Peyer's patch (tissue), 4 donors: ENCODE measurements around the gene TOMM70. TPM values are rescaled to one million over a fixed set of nuclear protein-coding genes. Genes with fewer than 3 reads are reported as not detected.
"Not testable (repeated sequence)": the region's sequence is repeated elsewhere in the genome, so short reads cannot be mapped to it uniquely, and the experiment has no call there.

Experiments used
- DNase-seq, 3 donors: peaks; one replicate each; pipeline ENCODE4 v3.0.0-alpha.2; 2017 to 2019
- H3K27ac ChIP-seq, 4 donors: fragments of 200-600 bp; sonication (generic); one replicate each; pipeline ENCODE4 v1.5.1; 2016 to 2019
- H3K27me3 ChIP-seq, 2 donors: fragments of 200-600 bp; sonication (generic); one replicate each; pipeline ENCODE4 v1.5.1; 2019
- H3K36me3 ChIP-seq, 3 donors: fragments of 200-600 bp; sonication (generic); one replicate each; pipeline ENCODE4 v1.5.1; 2016 to 2019
- H3K4me1 ChIP-seq, 4 donors: fragments of 200-600 bp; sonication (generic); one replicate each; pipeline ENCODE4 v1.5.1; 2016 to 2019
- H3K4me3 ChIP-seq, 4 donors: fragments of 200-600 bp; sonication (generic); 1 replicate in 3 of 4; 2 replicates in 1 of 4; pipeline ENCODE4 v1.5.1; 2016 to 2019; ENCODE audit warnings: mild to moderate bottlenecking in 1 of 4
- H3K9me3 ChIP-seq, 4 donors: fragments of 200-600 bp; sonication (generic); one replicate each; pipeline ENCODE4 v1.5.1; 2016 to 2019; ENCODE audit warnings: mild to moderate bottlenecking in 1 of 4
- POLR2A ChIP-seq, 2 donors: fragments of 450-650 bp; IDR thresholded peaks; one replicate each; pipeline ENCODE4 v1.5.1; 2017; ENCODE audit warnings: antibody characterized with exemption in 2 of 2, mild to moderate bottlenecking in 2 of 2, moderate library complexity in 2 of 2
- total RNA-seq, 4 donors: library from RNA; depleted of rRNA; stranded (reverse); fragments of >200 nt; gene quantifications; one replicate each; pipeline ENCODE4 v1.1.0, GENCODE V29; 2016
- TF ChIP-seq, protein P1 (sequence below), 6 experiments: fragments of 450-650 bp in 4 of 6; fragments of 200-600 bp in 2 of 6; sonication (generic) in 1 of 6; IDR thresholded peaks; one replicate each; pipeline ENCODE4 v1.5.1; 2017 to 2019; ENCODE audit warnings: antibody characterized with exemption in 6 of 6, mild to moderate bottlenecking in 3 of 6, moderate library complexity in 1 of 6

Gene TOMM70
- total RNA-seq, 4 donors from 2014 or later = 25.0 to 34.2 (median 32.4) TPM

DNA sequence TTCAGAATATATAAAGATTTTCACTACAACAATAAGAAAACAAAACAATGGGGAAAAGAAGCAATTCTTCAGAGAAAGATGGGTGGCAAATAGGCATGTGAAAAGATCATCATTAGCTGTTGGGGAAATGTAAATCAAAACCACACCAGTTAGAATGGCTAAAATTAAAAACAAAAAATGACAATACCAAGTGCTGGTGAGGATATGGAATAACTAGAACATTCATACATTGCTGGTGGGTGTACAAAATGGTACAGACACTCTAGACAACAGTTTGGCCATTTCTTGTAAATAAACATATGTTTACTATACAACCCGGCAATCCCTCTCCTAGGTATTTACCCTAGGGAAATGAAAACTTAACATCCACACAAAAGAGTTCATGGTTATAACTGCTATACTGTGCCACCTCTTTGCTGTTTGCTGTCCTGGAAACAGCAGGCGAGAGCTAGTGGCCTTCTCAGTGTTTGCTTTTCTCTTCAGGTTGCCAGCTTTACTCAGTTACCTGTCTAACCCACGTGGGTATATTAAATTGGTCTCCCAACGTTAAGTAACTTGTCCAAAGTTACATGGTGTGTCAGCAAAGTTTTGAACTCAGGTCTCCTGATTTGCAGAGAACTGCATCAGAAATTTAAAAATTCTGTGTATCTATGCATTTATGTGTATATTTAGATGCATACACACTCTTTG lies 70.9 kb downstream of the TOMM70 start:
- Histone ChIP-seq H3K27ac (no peak overlapping the region), H3K27me3 (no peaks in the 10 kb centered on the region), H3K9me3 (no peaks in the 10 kb centered on the region), H3K36me3 (peaks cover 0 to 15% (median 0%) of the 10 kb centered on the region in 3 donors), H3K4me1 (no peaks in the 10 kb centered on the region), H3K4me3 (no peak overlapping the region)
- no peak for TF ChIP-seq POLR2A (IDR thresholded peaks at IDR 0.05)
- TF ChIP-seq, protein P1, sequence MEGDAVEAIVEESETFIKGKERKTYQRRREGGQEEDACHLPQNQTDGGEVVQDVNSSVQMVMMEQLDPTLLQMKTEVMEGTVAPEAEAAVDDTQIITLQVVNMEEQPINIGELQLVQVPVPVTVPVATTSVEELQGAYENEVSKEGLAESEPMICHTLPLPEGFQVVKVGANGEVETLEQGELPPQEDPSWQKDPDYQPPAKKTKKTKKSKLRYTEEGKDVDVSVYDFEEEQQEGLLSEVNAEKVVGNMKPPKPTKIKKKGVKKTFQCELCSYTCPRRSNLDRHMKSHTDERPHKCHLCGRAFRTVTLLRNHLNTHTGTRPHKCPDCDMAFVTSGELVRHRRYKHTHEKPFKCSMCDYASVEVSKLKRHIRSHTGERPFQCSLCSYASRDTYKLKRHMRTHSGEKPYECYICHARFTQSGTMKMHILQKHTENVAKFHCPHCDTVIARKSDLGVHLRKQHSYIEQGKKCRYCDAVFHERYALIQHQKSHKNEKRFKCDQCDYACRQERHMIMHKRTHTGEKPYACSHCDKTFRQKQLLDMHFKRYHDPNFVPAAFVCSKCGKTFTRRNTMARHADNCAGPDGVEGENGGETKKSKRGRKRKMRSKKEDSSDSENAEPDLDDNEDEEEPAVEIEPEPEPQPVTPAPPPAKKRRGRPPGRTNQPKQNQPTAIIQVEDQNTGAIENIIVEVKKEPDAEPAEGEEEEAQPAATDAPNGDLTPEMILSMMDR (IDR thresholded peaks at IDR 0.05) = no peak
- DNase-seq = no peak

DNA sequence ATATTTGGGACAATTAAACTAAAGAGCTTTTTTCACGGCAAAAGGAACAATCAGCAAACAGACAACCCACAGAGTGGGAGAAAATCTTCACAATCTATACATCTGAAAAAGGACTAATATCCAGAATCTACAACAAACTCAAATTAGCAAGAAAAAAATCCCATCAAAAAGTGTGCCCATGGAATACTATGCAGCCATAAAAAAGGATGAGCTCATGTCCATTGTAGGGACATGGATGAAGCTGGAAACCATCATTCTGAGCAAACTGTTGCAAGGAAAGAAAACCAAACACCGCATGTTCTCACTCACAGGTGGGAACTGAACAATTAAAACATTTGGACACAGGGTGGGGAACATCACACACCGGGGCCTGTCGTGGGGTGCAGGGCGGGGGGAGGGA lies 73.5 kb downstream of the TOMM70 start:
- peaks cover 0 to 30% (median 0%) of the 10 kb centered on the region in 3 donors for H3K36me3 ChIP-seq
- DNase-seq, H3K9me3 ChIP-seq, H3K4me1 ChIP-seq, H3K27me3 ChIP-seq, H3K27ac ChIP-seq, H3K4me3 ChIP-seq: not testable (repeated sequence)

DNA sequence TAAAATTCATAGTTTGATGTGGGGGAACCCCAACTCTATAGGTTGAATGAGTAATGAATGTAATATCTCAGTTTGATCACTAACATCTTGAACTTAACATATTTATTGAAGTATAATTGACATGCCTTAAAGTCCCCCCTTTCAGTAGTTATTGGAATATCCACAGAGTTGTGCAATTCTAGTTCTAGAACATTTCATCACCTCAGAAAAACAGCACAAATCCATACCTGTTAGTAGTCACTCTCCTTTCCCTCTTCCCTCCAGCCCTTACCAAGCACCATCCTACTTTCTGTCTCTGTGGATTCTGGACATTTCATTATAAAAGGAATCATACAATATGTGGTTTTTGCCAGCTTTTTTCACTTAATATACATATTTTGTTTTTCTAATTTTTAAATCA lies 75.1 kb downstream of the TOMM70 start:
- no peak for DNase-seq
- TF ChIP-seq, protein P1 (IDR thresholded peaks at IDR 0.05) = no peak
- TF ChIP-seq POLR2A (IDR thresholded peaks at IDR 0.05) = no peak

DNA sequence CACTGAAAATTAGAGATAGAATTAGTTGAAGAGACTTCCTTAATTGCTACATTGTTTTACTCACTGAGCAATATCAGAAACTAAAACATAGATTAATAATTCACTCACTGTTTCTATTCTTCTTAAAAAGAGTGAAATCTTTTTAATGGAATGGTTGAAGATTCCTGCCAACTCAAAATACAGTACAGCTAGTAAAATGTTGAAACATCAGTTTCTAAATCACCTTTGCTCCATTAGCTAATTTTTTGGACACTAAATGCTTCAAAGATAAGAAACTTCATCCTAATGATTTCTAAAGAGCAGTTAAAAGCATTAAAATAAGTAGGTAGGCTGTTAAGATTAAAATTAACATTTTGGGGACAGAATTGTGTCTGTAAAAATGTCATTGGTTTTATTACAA lies 76.8 kb downstream of the TOMM70 start:
- TF ChIP-seq POLR2A (IDR thresholded peaks at IDR 0.05) = no peak
- TF ChIP-seq, protein P1 (IDR thresholded peaks at IDR 0.05) = no peak
- Histone ChIP-seq H3K36me3 (peaks cover 0 to 53% (median 0%) of the 10 kb centered on the region in 3 donors), H3K27me3 (no peaks in the 10 kb centered on the region), H3K4me1 (no peaks in the 10 kb centered on the region), H3K4me3 (no peak overlapping the region), H3K27ac (no peak overlapping the region), H3K9me3 (no peaks in the 10 kb centered on the region)
- no peak for DNase-seq

More for the DNA sequence above, 75.1 kb downstream of the TOMM70 start:
- H3K4me1 ChIP-seq = no peaks in the 10 kb centered on the region
- no peaks in the 10 kb centered on the region for H3K9me3 ChIP-seq
- H3K27ac ChIP-seq = no peak overlapping the region
- peaks cover 0 to 37% (median 0%) of the 10 kb centered on the region in 3 donors for H3K36me3 ChIP-seq
- H3K4me3 ChIP-seq = no peak overlapping the region
- H3K27me3 ChIP-seq = no peaks in the 10 kb centered on the region

DNA sequence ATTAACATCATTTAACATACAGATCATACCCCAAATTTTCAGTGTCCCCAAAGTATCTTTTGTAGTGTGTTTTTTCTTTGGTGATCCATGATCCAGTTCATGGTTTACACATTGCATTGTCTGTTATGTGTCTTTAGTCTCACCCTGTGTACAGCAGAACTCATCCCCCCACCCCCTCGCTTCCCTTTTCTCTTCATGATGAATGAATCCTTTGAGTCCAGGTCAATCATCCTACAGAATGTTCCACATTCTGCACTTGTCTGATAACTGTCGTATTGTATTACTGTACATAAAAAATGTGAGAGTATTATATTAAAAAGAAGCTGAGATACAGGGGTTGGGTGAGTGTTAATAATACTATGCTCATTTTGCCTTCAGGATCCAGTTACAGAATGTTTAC lies 80.9 kb downstream of the TOMM70 start:
- Histone ChIP-seq H3K27me3 (no peaks in the 10 kb centered on the region), H3K36me3 (peaks cover 0 to 46% (median 0%) of the 10 kb centered on the region in 3 donors), H3K4me1 (no peaks in the 10 kb centered on the region), H3K9me3 (no peaks in the 10 kb centered on the region), H3K27ac (no peak overlapping the region), H3K4me3 (no peak overlapping the region)
- TF ChIP-seq, protein P1 (IDR thresholded peaks at IDR 0.05) = no peak
- TF ChIP-seq POLR2A (IDR thresholded peaks at IDR 0.05) = no peak
- no peak for DNase-seq

DNA sequence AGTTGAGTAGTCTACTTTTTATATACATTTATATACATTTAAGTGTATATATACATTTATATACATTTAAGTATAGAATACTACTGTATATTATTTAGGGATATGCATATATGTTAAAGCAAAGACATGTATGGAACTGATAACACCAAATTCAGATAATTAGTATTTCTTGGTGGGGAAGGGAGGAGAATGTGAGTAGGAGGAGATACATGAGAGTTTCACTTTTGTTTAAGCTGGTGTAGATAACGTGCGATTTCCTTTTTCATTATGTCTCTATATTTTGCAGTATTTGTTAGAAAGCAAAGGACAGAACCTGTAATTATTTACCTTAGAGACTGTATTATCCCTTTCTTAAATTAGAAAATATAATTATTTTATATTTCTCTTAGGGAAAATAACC lies 83.0 kb downstream of the TOMM70 start:
- no peak overlapping the region for H3K27ac ChIP-seq
- TF ChIP-seq POLR2A (IDR thresholded peaks at IDR 0.05) = no peak
- TF ChIP-seq, protein P1 (IDR thresholded peaks at IDR 0.05) = no peak
- no peak overlapping the region for H3K4me3 ChIP-seq
- no peaks in the 10 kb centered on the region for H3K4me1 ChIP-seq
- H3K9me3 ChIP-seq = no peaks in the 10 kb centered on the region
- no peak for DNase-seq
- peaks cover 0 to 31% (median 0%) of the 10 kb centered on the region in 3 donors for H3K36me3 ChIP-seq
- H3K27me3 ChIP-seq = no peaks in the 10 kb centered on the region
